CD4-positive, alpha-beta T cell treated with Interleukin-6 at 100 ng/mL for 8 hours (primary cell): ENCODE data around the gene MMP15.
"Not testable (repeated sequence)": the region's sequence is repeated elsewhere in the genome, so short reads cannot be mapped to it uniquely, and the experiment has no call there.

Experiments used
- DNase-seq: peaks from one replicate; pipeline ENCODE4 v3.0.0-alpha.2; 2020; ENCODE audit warnings: mixed read lengths, low spot score

MMP15 gene

GRCh38 chr16:57996406-57997175, 29.0 kb upstream of the MMP15 start:
- no peak for DNase-seq

- DNase-seq, result no peak
Observed at GRCh38 chr16:57997176-57997527, 28.4 kb upstream of the MMP15 start.

- DNase-seq, result no peak
Observed at GRCh38 chr16:57997528-57998265, 27.9 kb upstream of the MMP15 start.

GRCh38 chr16:57998486-57998885, 27.1 kb upstream of the MMP15 start:
- DNase-seq, result peak; percentile 73

GRCh38 chr16:57998992-57999365, 26.6 kb upstream of the MMP15 start:
- DNase-seq, result no peak

GRCh38 chr16:57999366-57999970, 26.1 kb upstream of the MMP15 start:
- DNase-seq, result peak; percentile 29

- no peak for DNase-seq
Observed at GRCh38 chr16:57999971-58000705, 25.4 kb upstream of the MMP15 start, which contains the start of gene ZNF319. Gene ZNF319 (minus strand): TSS chr16:58000672. CDS start chr16:57998265, 2,407 bp downstream.

GRCh38 chr16:58000706-58001676, 24.6 kb upstream of the MMP15 start, which contains the start of gene USB1:
Gene USB1 (plus strand): TSS chr16:58001407. CDS start chr16:58001484, 77 bp downstream.
- DNase-seq, result peak; percentile 82

GRCh38 chr16:58001781-58002415, 23.7 kb upstream of the MMP15 start:
- DNase-seq, result no peak

GRCh38 chr16:58002416-58002800, 23.1 kb upstream of the MMP15 start:
- DNase-seq, result no peak

- DNase-seq, result no peak
Observed at GRCh38 chr16:58002936-58003335, 22.6 kb upstream of the MMP15 start.

- not testable (repeated sequence) for DNase-seq
Observed at GRCh38 chr16:58004736-58005135, 20.8 kb upstream of the MMP15 start.

- DNase-seq, result no peak
Observed at GRCh38 chr16:58009856-58010416, 15.6 kb upstream of the MMP15 start.

- no peak for DNase-seq
Observed at GRCh38 chr16:58010886-58011285, 14.7 kb upstream of the MMP15 start.

GRCh38 chr16:58011652-58012051, 13.9 kb upstream of the MMP15 start:
- no peak for DNase-seq

GRCh38 chr16:58012481-58012880, 13.1 kb upstream of the MMP15 start:
- DNase-seq, result no peak

- DNase-seq, result no peak
Observed at GRCh38 chr16:58013201-58013956, 12.2 kb upstream of the MMP15 start.

- no peak for DNase-seq
Observed at GRCh38 chr16:58016840-58017446, 8.6 kb upstream of the MMP15 start.

GRCh38 chr16:58018803-58019202, 6.8 kb upstream of the MMP15 start:
- no peak for DNase-seq
